Lower lobe of right lung (tissue), 2 donors: ENCODE measurements around the gene SYDE2. TPM values are rescaled to one million over a fixed set of nuclear protein-coding genes. Genes with fewer than 3 reads are reported as not detected.
A peak's percentile ranks its signal among the peaks of the same experiment; 100 is the strongest.

Experiments used
- ATAC-seq, 2 donors: fragments of 200-7000 bp; cut with Tn5 transposase; one replicate each; pipeline ENCODE4 v1.9.1; 2020 to 2022; ENCODE audit warnings: mild to moderate bottlenecking in 2 of 2, moderate library complexity in 2 of 2
- DNase-seq: peaks from one replicate; pipeline ENCODE4 v3.0.0-alpha.2; 2020
- H3K27ac ChIP-seq: fragments of 200-600 bp; one replicate; pipeline ENCODE4 v1.8.0; 2022
- H3K27me3 ChIP-seq: fragments of 200-600 bp; one replicate; pipeline ENCODE4 v1.8.0; 2022; ENCODE audit warnings: low read depth
- H3K36me3 ChIP-seq: fragments of 200-600 bp; one replicate; pipeline ENCODE4 v1.8.0; 2022; ENCODE audit warnings: mild to moderate bottlenecking
- H3K4me1 ChIP-seq: fragments of 200-600 bp; one replicate; pipeline ENCODE4 v1.8.0; 2022
- H3K4me3 ChIP-seq: fragments of 200-600 bp; one replicate; pipeline ENCODE4 v1.8.0; 2022; ENCODE audit warnings: mild to moderate bottlenecking
- H3K9me3 ChIP-seq: fragments of 200-600 bp; one replicate; pipeline ENCODE4 v1.8.0; 2022
- intact Hi-C: fragments of 100-400 bp; cut with DNase I; formaldehyde crosslinking; loops from one replicate; pipeline ENCODE4 v1.11.0; 2022
- microRNA-seq: library from miRNA; unstranded; fragments of <30 nt; microRNA quantifications from one replicate; pipeline ENCODE4 v1.2.0, GENCODE V29; 2020; ENCODE audit warnings: borderline number of aligned reads
- total RNA-seq: library from RNA; stranded (reverse); fragmentation: NEBNext Ultra II Directional; extraction: Animal tissue kit (Norgen Biotek cat#: 25700); gene quantifications from one replicate; pipeline ENCODE4 v1.2.1, GENCODE V29; 2021
- TF ChIP-seq, protein P1 (sequence below): fragments of 200-600 bp; IDR thresholded peaks from one replicate; pipeline ENCODE4 v1.8.0; 2022; ENCODE audit warnings: antibody characterized with exemption, mild to moderate bottlenecking
- donor health status: DM: no; HTN: yes; CAD: no; lungs with severe emphysema.

SYDE2 gene
- total RNA-seq, 1 donor from 2014 or later, result 21.3 TPM

DNA sequence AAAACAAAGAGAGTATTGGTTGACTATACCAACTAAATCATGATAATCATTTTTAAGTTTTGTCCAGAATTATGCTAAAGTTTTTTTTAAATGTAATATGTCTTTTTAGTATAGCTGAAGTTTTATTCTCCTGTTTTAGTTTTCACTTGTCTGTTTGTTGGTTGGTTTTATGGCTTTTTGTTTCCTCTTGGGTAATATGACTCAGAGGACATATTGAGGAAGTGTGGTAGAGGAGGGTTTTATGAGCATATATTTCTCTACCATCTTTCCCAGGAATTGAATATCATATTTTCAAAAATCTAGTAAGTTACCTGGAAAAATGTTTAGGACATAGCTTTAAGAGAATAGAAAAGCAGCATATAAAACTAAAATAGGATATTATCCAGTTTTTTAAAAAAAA lies 84.0 kb downstream of the SYDE2 start:
- ATAC-seq (no peak), DNase-seq (no peak)
- Histone ChIP-seq H3K27ac (no peak overlapping the region), H3K4me1 (no peaks in the 10 kb centered on the region), H3K27me3 (no peaks in the 10 kb centered on the region), H3K36me3 (no peaks in the 10 kb centered on the region), H3K4me3 (no peak overlapping the region), H3K9me3 (no peaks in the 10 kb centered on the region)
- intact Hi-C loops, result loop anchor here (10.0 kb wide), 1 partner anchor 138 kb away; the partner anchor contains the start of gene C1orf52
- TF ChIP-seq, protein P1, sequence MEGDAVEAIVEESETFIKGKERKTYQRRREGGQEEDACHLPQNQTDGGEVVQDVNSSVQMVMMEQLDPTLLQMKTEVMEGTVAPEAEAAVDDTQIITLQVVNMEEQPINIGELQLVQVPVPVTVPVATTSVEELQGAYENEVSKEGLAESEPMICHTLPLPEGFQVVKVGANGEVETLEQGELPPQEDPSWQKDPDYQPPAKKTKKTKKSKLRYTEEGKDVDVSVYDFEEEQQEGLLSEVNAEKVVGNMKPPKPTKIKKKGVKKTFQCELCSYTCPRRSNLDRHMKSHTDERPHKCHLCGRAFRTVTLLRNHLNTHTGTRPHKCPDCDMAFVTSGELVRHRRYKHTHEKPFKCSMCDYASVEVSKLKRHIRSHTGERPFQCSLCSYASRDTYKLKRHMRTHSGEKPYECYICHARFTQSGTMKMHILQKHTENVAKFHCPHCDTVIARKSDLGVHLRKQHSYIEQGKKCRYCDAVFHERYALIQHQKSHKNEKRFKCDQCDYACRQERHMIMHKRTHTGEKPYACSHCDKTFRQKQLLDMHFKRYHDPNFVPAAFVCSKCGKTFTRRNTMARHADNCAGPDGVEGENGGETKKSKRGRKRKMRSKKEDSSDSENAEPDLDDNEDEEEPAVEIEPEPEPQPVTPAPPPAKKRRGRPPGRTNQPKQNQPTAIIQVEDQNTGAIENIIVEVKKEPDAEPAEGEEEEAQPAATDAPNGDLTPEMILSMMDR, result no peak

GRCh38 chr1:85115933-85116332 lies 84.9 kb downstream of the SYDE2 start:
- TF ChIP-seq, protein P1, result no peak
- H3K27ac ChIP-seq, result no peak overlapping the region
- DNase-seq (no peak), ATAC-seq (no peak)
- H3K4me1 ChIP-seq, result no peaks in the 10 kb centered on the region
- intact Hi-C loops, result loop anchor here (10.0 kb wide), 1 partner anchor 139 kb away; the partner anchor contains the start of gene C1orf52
- no peaks in the 10 kb centered on the region for H3K9me3 ChIP-seq
- no peaks in the 10 kb centered on the region for H3K36me3 ChIP-seq
- H3K4me3 ChIP-seq, result no peak overlapping the region
- no peaks in the 10 kb centered on the region for H3K27me3 ChIP-seq

GRCh38 chr1:85111695-85112094 lies 89.1 kb downstream of the SYDE2 start:
- Histone ChIP-seq H3K4me1 (no peaks in the 10 kb centered on the region), H3K27ac (no peak overlapping the region), H3K27me3 (no peaks in the 10 kb centered on the region), H3K36me3 (no peaks in the 10 kb centered on the region), H3K4me3 (no peak overlapping the region), H3K9me3 (no peaks in the 10 kb centered on the region)
- intact Hi-C loops, result loop anchor here (10.0 kb wide), 1 partner anchor 143 kb away; the partner anchor contains the start of gene C1orf52
- ATAC-seq (no peak), DNase-seq (no peak)
- TF ChIP-seq, protein P1, result no peak

GRCh38 chr1:85109475-85109874 lies 91.3 kb downstream of the SYDE2 start:
- no peaks in the 10 kb centered on the region for H3K4me1 ChIP-seq
- DNase-seq (peak; percentile 64), ATAC-seq (peak; percentile 89 to 97)
- TF ChIP-seq, protein P1, result peak; percentile 76
- no peaks in the 10 kb centered on the region for H3K27me3 ChIP-seq
- intact Hi-C loops, result no loop called here
- no peak overlapping the region for H3K4me3 ChIP-seq
- no peak overlapping the region for H3K27ac ChIP-seq
- no peaks in the 10 kb centered on the region for H3K36me3 ChIP-seq
- no peaks in the 10 kb centered on the region for H3K9me3 ChIP-seq

Small RNA genes lying within 50 kb of the gene (microRNA-seq; reads per million reads assigned to microRNA genes)
- 4.0 reads per million for gene MIR4423

Other genes with a start within 250 kb of the SYDE2 start
- gene MCOLN2, start 203.9 kb downstream of the SYDE2 start, total RNA-seq, result 5.1 TPM
- 7.6 TPM for gene MCOLN3, start 152.5 kb downstream of the SYDE2 start, total RNA-seq
- 23.4 TPM for gene C1orf52, start 58.6 kb upstream of the SYDE2 start, total RNA-seq
- gene BCL10, start 75.6 kb upstream of the SYDE2 start, total RNA-seq, result 27.4 TPM